ENCODE results near the gene CLNK. TPM values are rescaled to one million over a fixed set of nuclear protein-coding genes. Genes with fewer than 3 reads are reported as not detected.

CLNK gene
- total and polyA plus RNA-seq, 4 donors: 0.04 to 0.57 (median 0.14) TPM; not detected in 1

GRCh38 chr4:10677796-10678497 lies 6.6 kb downstream of the CLNK start:
- H3K27ac ChIP-seq (ENCODE audit: low read depth in 1 of 2, low read length in 1 of 2): no peak overlapping the region
- DNase-seq (no peak), ATAC-seq (ENCODE audit: insufficient read depth, low FRiP score) (no peak)
- H3K4me3 ChIP-seq: no peak overlapping the region
- no peaks in the 10 kb centered on the region for H3K27me3 ChIP-seq (ENCODE audit: control insufficient read depth in 3 of 3, insufficient read depth in 3 of 3, low read length in 2 of 3)
- H3K36me3 ChIP-seq (ENCODE audit: control insufficient read depth in 4 of 4, insufficient read depth in 4 of 4, low read length in 4 of 4): no peaks in the 10 kb centered on the region
- TF ChIP-seq CTCF (IDR thresholded peaks at IDR 0.05; ENCODE audit: control extremely low read depth, extremely low read depth): no peak
- no peaks in the 10 kb centered on the region for H3K9me3 ChIP-seq (ENCODE audit: control insufficient read depth in 4 of 4, insufficient read depth in 3 of 4, low read length in 3 of 4)
- no peak overlapping the region for H3K9ac ChIP-seq (ENCODE audit: insufficient read depth in 1 of 2, low read length in 2 of 2)
- 82 to 83% methylated on average over 5 of the region's 5 CpGs for WGBS, 2 donors
- H3K4me1 ChIP-seq (ENCODE audit: control insufficient read depth in 5 of 5, insufficient read depth in 5 of 5, low read length in 5 of 5): no peaks in the 10 kb centered on the region

- Histone ChIP-seq H3K27ac (ENCODE audit: low read depth in 1 of 2, low read length in 1 of 2) (no peak overlapping the region), H3K27me3 (ENCODE audit: control insufficient read depth in 3 of 3, insufficient read depth in 3 of 3, low read length in 2 of 3) (no peaks in the 10 kb centered on the region), H3K4me3 (no peak overlapping the region), H3K4me1 (ENCODE audit: control insufficient read depth in 5 of 5, insufficient read depth in 5 of 5, low read length in 5 of 5) (no peaks in the 10 kb centered on the region), H3K9ac (ENCODE audit: insufficient read depth in 1 of 2, low read length in 2 of 2) (no peak overlapping the region), H3K9me3 (ENCODE audit: control insufficient read depth in 4 of 4, insufficient read depth in 3 of 4, low read length in 3 of 4) (no peaks in the 10 kb centered on the region), H3K36me3 (ENCODE audit: control insufficient read depth in 4 of 4, insufficient read depth in 4 of 4, low read length in 4 of 4) (no peaks in the 10 kb centered on the region)
- DNase-seq: no peak
- WGBS, 2 donors: 71 to 85% methylated on average over 5 of the region's 5 CpGs
- no peak for ATAC-seq (ENCODE audit: insufficient read depth, low FRiP score)
- no peak for TF ChIP-seq CTCF (IDR thresholded peaks at IDR 0.05; ENCODE audit: control extremely low read depth, extremely low read depth)
Observed at GRCh38 chr4:10673817-10674369, 10.7 kb downstream of the CLNK start.

GRCh38 chr4:10672379-10672778 lies 12.2 kb downstream of the CLNK start:
- Histone ChIP-seq H3K27me3 (ENCODE audit: control insufficient read depth in 3 of 3, insufficient read depth in 3 of 3, low read length in 2 of 3) (no peaks in the 10 kb centered on the region), H3K4me1 (ENCODE audit: control insufficient read depth in 5 of 5, insufficient read depth in 5 of 5, low read length in 5 of 5) (peaks cover 0 to 5% (median 0%) of the 10 kb centered on the region in 5 donors), H3K9me3 (ENCODE audit: control insufficient read depth in 4 of 4, insufficient read depth in 3 of 4, low read length in 3 of 4) (no peaks in the 10 kb centered on the region), H3K27ac (ENCODE audit: low read depth in 1 of 2, low read length in 1 of 2) (no peak overlapping the region), H3K36me3 (ENCODE audit: control insufficient read depth in 4 of 4, insufficient read depth in 4 of 4, low read length in 4 of 4) (no peaks in the 10 kb centered on the region), H3K4me3 (no peak overlapping the region), H3K9ac (ENCODE audit: insufficient read depth in 1 of 2, low read length in 2 of 2) (no peak overlapping the region)
- ATAC-seq (ENCODE audit: insufficient read depth, low FRiP score) (no peak), DNase-seq (no peak)
- 69 to 72% methylated on average over 3 of the region's 3 CpGs for WGBS, 2 donors
- TF ChIP-seq CTCF (IDR thresholded peaks at IDR 0.05; ENCODE audit: control extremely low read depth, extremely low read depth): no peak
